SH-SY5Y (cell line): Measurements from ENCODE around the gene FAM135A.

Experiments
- GATA2 ChIP-seq: IDR thresholded peaks from 2 replicates; pipeline ENCODE4 v1.6.1; 2011; ENCODE audit warnings: mild to moderate bottlenecking, low read depth, low read length
- GATA3 ChIP-seq: IDR thresholded peaks from 2 replicates; pipeline ENCODE4 v1.6.1; 2011; ENCODE audit warnings: low read depth, mild to moderate bottlenecking, low read length, moderate library complexity

FAM135A gene

GRCh38 chr6:70413114-70413991 lies at the start of gene FAM135A:
TSS of gene FAM135A (plus strand) at chr6:70413508. CDS start at chr6:70428343, 14,835 bp downstream.
- TF ChIP-seq GATA2 (no peak), GATA3 (no peak)

DNA sequence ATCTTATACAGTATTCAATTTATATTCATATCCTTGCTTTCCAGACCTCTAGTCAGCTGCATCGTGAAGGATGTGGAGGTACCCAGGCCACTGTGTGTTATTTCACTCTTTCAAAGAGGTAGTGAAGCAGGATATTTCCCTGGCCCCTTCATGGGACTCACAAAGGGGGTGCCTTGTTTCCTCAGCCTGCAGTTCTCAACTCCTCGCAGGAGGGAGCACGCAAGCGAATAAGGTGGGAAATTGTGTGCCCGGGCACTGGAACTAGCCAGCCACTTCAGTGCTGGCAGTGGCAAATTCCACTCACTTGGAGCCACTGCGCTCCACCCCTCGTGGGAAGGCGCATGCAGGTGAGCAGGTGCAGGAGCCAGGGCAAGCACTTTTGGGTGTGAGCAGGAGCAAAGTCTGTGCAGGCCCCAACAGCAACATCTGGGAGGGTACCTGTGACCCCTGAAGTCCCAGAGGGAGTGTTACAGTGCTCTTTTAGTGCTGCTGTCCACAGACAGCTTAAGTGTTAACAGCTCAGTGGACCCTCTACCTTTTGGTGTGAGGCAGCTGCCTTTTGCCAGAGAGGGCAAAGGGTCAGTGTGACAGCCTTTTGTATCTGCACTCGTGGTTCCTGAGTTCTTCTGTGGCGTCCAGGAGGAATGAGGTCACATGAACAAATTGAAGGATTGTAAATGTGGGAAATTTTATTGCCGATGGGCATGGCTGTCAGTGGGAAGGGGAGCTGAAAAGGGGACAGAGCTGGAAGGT lies 49.4 kb upstream of the FAM135A start:
- TF ChIP-seq GATA2 (no peak), GATA3 (no peak)

GRCh38 chr6:70369332-70369950 lies 43.9 kb upstream of the FAM135A start:
- TF ChIP-seq GATA2, result no peak
- no peak for TF ChIP-seq GATA3

DNA sequence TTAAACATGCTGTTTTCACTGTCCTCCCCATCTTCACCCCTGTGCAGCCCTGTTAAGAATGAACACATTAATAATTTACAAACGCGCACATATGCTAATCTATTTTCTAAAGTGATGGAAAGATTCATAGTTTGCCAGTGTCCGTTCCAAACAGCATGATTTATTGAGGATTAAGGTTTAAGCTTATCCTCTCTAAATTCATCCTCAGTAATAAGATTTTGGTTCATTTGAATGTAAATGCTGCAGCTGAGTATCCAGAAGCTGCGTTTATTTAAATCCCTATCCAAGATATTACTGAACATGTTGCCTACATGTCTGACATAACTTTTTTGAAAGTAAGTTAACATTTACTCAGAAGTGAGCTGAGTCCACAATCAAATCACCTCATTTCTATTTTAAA lies 42.8 kb upstream of the FAM135A start:
- TF ChIP-seq GATA2, result no peak
- TF ChIP-seq GATA3, result no peak

- no peak for TF ChIP-seq GATA2
- no peak for TF ChIP-seq GATA3
Observed at GRCh38 chr6:70371454-70372105, 41.7 kb upstream of the FAM135A start.

DNA sequence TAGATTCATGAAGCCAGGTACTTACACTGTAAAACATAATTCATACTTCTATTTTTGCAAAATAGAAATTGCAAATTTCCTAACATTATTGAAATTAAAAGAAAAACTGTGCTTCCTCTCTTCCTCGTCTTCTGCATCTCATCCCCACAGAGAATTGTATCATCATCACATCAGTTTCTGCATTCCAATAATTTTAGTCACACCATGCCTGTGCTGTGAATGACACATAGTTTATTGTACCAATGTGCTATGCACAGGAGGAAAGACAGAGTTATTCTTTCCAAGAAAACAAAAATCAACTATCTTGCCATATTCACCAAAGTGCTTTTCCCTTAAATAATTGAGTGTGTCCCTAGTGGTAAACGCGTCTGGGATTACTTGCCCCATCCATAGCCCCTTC lies 38.1 kb upstream of the FAM135A start:
- no peak for TF ChIP-seq GATA2

GRCh38 chr6:70375882-70376281 lies 37.4 kb upstream of the FAM135A start:
- no peak for TF ChIP-seq GATA3
- TF ChIP-seq GATA2, result no peak

DNA sequence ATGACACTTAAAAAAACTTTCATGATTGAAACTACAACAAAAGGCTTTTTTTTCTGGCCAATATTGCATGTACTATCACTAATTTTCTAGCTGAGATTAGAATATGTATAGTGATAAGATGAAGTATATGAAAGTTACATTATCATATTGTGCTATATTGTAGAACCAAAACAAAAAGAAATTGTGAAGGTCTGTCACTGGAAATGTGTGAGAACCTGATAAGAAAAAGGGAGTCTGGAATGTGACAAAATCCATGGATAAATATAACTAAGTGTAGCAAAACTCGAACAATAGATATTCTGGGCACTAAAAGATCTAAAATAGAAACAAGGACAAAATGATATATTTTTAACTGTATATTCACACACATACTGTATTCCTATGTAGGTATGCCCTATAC lies 36.7 kb upstream of the FAM135A start:
- TF ChIP-seq GATA3 (no peak), GATA2 (no peak)

DNA sequence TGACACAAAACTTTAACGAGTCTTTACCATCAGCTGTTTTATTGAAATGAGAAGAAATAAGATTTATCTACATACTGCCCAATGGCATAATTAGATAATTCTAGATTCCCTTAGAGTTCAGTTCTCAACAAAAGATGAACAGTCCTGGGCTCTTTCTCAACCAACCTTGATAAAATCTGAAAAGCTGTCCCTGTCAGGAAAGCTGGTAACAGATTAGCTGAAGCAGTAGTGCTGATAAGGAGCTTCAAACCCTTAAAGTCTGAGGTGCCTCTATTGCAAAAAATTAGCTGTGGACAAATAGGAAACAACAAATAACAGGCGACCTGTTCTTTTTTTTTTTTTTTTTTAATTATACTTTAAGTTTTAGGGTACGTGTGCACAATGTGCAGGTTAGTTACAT lies 35.9 kb upstream of the FAM135A start:
- no peak for TF ChIP-seq GATA3
- TF ChIP-seq GATA2, result no peak

- no peak for TF ChIP-seq GATA3
- no peak for TF ChIP-seq GATA2
Observed at GRCh38 chr6:70379473-70380013, 33.8 kb upstream of the FAM135A start.

- TF ChIP-seq GATA2, result no peak
- TF ChIP-seq GATA3, result no peak
Observed at GRCh38 chr6:70380252-70380651, 33.1 kb upstream of the FAM135A start.

DNA sequence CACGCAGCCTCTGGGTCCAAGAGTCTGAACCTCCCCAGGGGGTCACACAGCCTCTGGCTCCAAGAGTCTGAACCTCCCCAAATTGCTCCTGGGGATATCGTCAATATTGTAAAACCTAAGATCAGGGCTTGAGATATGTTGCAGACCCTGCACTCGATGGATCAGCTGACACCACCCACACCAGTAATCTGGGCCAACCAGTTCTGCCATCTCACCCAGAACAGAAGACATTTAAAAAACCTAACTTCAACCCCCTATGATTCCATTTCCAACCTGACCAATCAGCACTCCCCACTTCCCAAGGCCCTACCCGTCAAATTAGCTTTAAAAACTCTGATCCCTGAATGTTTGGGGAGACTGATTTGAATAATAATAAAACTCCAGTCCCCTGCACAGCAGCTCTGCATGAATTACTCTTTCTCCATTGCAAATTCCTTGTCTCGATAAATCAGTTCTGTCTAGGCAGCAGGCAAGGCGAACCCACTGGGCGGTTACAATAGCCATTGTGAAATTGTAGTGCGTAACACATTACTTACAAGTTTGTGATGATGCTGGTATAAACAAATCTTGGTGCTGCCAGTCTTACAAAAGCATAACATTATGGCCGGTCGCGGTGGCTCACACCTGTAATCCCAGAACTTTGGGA lies 32.4 kb upstream of the FAM135A start:
- TF ChIP-seq GATA2 (no peak), GATA3 (no peak)

- no peak for TF ChIP-seq GATA3
Observed at GRCh38 chr6:70381417-70381782, 31.9 kb upstream of the FAM135A start.
